K562 (cell line): ENCODE measurements around the gene MED20. TPM values are rescaled to one million over a fixed set of nuclear protein-coding genes. Genes with fewer than 3 reads are reported as not detected.

ENCODE experiments used
- BRF2 ChIP-seq: IDR thresholded peaks from 3 replicates; pipeline ENCODE4 v1.6.1; 2011; ENCODE audit warnings: borderline replicate concordance, mild to moderate bottlenecking; ENCODE audit not compliant: insufficient read length, insufficient read depth
- CHD7 ChIP-seq: fragments of 200-600 bp; sonication (generic); IDR thresholded peaks from one replicate; pipeline ENCODE4 v1.6.1; 2012; ENCODE audit warnings: mild to moderate bottlenecking, low read depth, low read length, inconsistent platforms
- CREB3L1 ChIP-seq: fragments of 450-650 bp; IDR thresholded peaks from 2 replicates; pipeline ENCODE4 v1.6.1; 2014; ENCODE audit warnings: low read depth, mild to moderate bottlenecking, moderate library complexity, borderline replicate concordance
- PML ChIP-seq: IDR thresholded peaks from 2 replicates; pipeline ENCODE4 v1.6.1; 2012; ENCODE audit warnings: low read length, inconsistent platforms
- TARDBP ChIP-seq: fragments of 450-650 bp; IDR thresholded peaks from 2 replicates; pipeline ENCODE4 v1.6.1; 2016
- ZNF24 ChIP-seq: fragments of 450-650 bp; IDR thresholded peaks from 2 replicates; pipeline ENCODE4 v1.6.1; 2016
- ZNF3 ChIP-seq: fragments of 250-450 bp; sonication (Bioruptor Pico); IDR thresholded peaks from 2 replicates; pipeline ENCODE4 v1.5.0; 2021; ENCODE audit warnings: mild to moderate bottlenecking, moderate library complexity
- ZNF699 ChIP-seq: fragments of 250-450 bp; sonication (Bioruptor Pico); IDR thresholded peaks from 2 replicates; pipeline ENCODE4 v1.8.0; 2021; ENCODE audit warnings: mild to moderate bottlenecking, moderate library complexity; ENCODE audit not compliant: insufficient replicate concordance
- polyA plus RNA-seq, 8 experiments: library from polyadenylated mRNA; depleted of rRNA in 4 of 8; stranded (reverse) in 5 of 8; unstranded in 3 of 8; fragments of >200 nt; fragmentation: Nextera tagmentation in 2 of 8; fragmentation: Illumina TruSeq in 1 of 8; extraction: Ambion mirVana in 2 of 8; extraction: Trizol in 1 of 8; gene quantifications; 2 replicates each; pipeline versions ENCODE4 v1.2.1 to v1.2.3, GENCODE V29; 2011 to 2014; ENCODE audit warnings: inconsistent platforms in 1 of 8, missing spikeins in 1 of 8
- total RNA-seq, 7 experiments: library from RNA; depleted of rRNA in 6 of 7; stranded (reverse); fragments of >200 nt in 6 of 7; fragmentation: Illumina TruSeq in 2 of 7; extraction: Trizol in 2 of 7; gene quantifications; 2 replicates each; pipeline versions ENCODE4 v1.2.1 to v1.2.3, GENCODE V29; 2011 to 2021; ENCODE audit warnings: low replicate concordance in 1 of 7
- TF ChIP-seq, protein P1 (sequence below): sonication (generic); formaldehyde crosslinking; IDR thresholded peaks from 2 replicates; pipeline ENCODE4 v1.9.0; 2022; ENCODE audit warnings: mild to moderate bottlenecking, missing genetic modification reagents

Gene MED20
- total and polyA plus RNA-seq, 9 of the 15 experiments (the other 6 are each of a cell fraction or from before 2014, with no cell fraction given): 27.3 to 80.9 (median 46.0) TPM

DNA sequence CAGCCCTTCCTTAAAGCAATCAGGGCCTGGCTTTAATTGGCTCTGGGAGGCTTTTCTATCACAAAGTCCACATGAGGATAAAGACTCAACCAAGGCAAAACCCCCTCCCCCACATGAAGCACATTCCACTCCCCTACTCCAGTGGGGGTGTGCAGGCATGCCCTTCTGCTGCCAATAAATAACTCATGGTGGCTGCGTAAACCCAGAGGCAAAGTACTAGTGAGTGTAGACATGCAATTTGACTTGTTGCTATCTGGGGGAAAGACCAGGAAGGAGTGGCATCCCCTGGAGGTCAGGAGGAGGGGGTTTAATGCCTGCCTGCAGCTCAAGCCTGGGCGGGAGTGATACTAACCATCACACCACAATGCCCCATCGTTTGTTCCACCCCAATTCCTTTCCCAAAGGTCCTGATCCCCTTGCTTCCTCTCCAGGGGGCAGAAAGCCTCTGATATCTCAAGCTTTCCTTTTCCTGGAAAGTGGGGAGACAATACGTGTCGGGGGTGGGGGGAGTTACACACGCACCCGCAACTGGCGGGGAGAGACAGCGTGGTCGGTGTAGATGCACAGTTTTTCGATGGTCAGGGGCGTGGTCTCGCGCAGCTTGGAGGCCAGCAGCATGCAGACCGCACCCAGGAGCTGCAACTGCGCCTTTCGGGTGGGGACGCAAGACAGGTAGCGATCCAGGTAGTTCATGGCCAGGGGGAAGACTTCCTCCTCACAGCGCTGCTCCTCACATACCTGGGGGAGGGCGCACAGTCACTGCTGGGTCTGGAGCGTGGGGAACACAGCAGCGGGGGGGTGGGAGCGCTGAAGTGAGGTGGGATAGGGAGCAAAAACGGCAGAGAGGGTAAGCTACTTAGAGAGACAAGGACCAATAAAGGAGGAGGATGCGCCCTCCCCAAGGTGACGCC lies 19.2 kb upstream of the MED20 start (continued):
- TF ChIP-seq CREB3L1 (no peak), TARDBP (no peak), ZNF24 (no peak), BRF2 (no peak), PML (0 out of 2 replicates have a peak, but pooled peaks have one; percentile 8), ZNF3 (no peak; the same call in 1 of the 2 replicates), CHD7 (no peak), ZNF699 (CRISPR knock-in tag) (no peak)
- TF ChIP-seq, protein P1, sequence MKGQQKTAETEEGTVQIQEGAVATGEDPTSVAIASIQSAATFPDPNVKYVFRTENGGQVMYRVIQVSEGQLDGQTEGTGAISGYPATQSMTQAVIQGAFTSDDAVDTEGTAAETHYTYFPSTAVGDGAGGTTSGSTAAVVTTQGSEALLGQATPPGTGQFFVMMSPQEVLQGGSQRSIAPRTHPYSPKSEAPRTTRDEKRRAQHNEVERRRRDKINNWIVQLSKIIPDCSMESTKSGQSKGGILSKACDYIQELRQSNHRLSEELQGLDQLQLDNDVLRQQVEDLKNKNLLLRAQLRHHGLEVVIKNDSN (CRISPR knock-in tag): 0 out of 2 replicates have a peak, but pooled peaks have one; percentile 28
